GM18867 (cell line): ENCODE data around the gene SLC35F1.
"Not testable (repeated sequence)": the region's sequence is repeated elsewhere in the genome, so short reads cannot be mapped to it uniquely, and the experiment has no call there.

Source experiments
- ATAC-seq: cut with Tn5 transposase; IDR thresholded peaks from one replicate; pipeline ENCODE4 v1.9.1; 2021; ENCODE audit warnings: mild to moderate bottlenecking, moderate library complexity; ENCODE audit not compliant: unreplicated experiment

SLC35F1 gene

DNA sequence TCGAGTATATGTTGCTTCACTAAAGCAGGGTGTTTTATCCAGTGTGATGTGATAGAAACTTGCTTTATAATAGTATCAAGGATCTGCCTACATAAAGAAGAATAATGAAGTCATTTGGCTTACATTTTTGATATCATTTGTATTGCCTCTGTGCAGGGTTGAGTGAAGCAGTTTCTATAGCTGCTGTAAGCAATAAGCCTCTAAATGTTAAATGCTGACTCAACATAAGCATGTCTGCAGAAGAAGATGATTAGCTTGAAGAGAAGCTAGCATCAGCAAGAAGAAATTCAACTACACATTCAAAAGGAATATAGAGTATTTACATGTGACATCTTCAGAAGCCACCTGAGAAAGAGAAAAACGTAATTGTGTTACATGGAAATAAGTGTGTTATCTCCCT, 17.6 kb downstream of the SLC35F1 start:
- no peak for ATAC-seq

DNA sequence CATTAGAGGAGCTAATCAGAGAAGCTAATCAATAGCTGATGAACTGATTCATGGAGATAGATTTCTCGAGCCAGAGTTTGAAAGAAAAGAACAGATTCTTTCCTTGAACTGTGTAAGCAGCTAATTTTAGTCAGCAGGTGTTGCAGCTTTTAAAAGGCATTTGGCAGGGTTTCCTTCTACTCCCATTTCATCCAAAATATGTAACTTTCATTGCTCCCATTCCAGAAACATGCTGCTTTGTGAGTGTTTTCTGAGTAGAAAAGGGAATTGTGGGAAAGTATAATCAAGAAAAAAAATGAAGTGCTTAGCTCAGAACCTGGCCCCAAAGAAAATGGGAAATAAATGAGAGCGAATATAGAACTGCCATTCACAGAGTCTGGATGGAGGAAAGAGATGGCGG, 20.8 kb downstream of the SLC35F1 start:
- ATAC-seq = no peak

DNA sequence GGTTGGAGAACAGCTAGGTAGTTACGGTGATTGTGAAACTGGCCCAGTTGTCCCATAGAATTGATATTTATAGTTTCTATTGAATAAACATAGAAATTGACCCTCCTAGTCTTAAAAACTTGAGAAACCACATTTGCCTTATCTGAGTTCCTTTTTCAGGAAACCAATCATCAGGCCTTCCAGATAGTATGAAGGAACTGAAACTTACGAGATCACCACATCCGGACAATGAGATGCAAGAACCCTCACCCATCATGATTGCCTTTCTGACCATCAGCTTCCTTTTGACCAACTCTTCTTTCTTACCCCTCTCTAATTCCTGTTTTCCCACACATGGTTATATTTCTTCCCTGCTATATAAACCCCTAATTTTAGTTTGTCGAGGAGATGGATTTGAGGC, 21.8 kb downstream of the SLC35F1 start:
- ATAC-seq = no peak

DNA sequence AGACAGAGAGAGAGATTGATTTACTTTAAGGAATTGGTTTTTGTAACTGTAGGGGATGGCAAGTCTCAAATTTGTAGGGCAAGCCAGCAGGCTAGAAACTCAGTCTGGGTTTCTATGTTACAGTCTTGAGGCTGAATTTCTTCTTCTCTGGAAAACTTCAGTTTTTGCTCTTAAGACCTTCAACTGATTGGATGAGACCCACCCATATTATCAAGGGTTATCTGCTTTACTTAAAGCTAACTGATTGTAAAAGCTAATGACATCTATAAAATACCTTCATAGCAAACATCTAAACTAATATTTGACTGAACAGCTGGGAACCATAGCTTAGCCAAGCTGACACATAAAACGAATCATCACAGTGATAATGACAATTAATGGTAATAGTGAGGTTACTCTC, 22.4 kb downstream of the SLC35F1 start:
- ATAC-seq = no peak

DNA sequence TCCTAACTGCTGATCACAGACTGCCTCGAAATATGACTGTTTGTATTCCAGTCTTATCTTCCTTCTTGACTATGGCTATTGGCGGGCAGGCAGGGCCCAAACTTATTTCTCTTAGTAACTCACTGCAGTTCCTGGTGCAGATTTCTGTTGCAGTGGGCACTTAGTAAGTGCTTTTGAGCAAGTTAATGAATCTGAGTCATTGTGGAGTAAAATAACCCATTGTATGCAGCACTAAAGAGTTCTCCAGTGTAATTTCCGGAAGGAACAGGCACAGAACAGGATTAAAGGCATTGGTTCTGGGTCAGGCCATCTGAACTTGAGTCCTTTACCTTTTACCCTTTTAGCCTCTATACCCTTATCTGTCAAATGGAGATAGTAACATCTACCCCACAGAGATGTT, 23.6 kb downstream of the SLC35F1 start:
- no peak for ATAC-seq

DNA sequence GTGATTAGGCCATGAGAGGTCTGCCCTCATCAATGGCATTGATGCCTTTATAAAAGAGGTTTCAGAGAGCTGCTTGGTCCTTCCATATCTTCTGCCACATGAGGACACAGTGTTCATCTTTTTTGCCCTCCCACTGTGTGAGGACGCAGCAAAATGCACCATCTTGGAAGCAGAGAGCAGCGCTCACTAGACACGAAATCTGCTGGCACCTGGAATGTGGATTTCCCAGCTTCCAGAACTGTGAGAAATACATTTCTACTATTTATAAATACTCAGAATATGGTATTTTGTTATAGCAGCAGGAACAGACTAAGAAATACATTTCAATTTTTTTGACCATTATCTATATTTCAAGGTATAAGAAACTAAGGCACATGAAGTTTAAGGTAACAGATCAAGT, 24.9 kb downstream of the SLC35F1 start:
- no peak for ATAC-seq

DNA sequence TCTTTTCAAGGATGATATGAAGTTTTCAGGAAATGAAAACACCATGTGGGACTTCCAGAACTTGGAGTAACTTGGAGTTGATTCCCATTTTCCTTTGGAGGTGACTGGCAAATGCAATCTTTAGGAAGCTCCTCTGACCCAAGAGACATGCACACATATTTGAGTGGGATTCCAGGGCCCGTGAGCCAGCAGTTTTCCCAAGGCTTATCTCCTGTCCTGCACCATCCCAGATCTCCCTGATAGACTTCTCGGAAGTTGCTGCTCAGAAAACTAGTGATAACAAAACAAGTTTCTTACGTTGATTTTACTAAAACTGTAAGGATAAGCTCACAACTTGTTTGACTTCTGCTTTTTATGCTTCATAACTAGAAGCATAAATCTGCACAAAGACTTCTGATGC, 25.6 kb downstream of the SLC35F1 start:
- no peak for ATAC-seq

DNA sequence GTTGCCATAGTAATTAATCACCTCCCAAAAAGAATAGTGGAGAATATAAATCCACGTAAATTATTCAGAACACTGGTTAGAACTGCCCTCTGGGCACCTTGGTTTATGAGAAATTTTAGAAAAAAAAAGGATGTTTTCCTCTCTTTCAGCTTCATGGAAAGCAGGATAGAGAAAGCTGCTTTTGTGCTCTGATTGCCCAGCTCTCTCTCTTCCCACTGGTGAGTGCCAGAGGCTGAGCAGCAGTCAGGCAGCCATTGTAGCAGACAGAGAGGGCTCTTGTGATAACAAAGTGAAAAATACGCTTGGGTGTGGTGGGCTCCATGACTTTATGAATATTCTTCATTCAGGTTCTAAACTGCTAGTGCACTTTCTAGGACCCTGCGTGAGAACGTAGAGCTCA, 26.4 kb downstream of the SLC35F1 start:
- ATAC-seq = no peak

DNA sequence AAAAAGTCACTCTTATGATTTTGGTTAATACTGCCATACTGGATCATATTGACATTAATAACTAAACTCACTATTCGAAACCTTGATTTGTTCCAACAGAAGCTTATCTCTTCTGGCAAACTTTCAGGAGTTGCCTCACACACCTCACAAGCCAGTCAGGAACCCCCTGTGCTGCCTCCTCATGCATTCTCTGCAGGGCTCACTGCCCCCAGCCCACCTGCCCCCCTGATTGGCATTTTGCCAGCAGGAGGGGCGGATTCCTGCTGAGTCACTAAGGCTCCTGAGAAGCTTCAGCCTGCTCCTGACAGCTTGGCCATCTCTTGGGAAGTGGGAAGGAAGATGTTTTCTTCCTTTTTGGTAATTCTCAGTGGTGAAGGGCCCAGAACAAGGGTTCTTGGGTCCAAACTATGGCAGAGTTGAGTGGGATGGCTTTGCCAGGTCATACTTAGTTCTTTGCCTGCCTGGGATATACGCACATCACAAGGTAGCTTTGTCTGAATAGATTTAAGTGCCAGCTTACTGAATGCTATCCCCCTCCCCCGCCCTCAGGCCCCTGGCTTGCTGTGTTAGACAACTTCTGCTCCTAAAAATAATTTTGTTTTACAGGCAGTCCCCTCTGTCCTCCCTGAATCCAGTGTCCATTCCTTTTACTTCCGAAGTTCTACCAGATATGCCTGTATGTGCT, 31.4 kb downstream of the SLC35F1 start:
- no peak for ATAC-seq

DNA sequence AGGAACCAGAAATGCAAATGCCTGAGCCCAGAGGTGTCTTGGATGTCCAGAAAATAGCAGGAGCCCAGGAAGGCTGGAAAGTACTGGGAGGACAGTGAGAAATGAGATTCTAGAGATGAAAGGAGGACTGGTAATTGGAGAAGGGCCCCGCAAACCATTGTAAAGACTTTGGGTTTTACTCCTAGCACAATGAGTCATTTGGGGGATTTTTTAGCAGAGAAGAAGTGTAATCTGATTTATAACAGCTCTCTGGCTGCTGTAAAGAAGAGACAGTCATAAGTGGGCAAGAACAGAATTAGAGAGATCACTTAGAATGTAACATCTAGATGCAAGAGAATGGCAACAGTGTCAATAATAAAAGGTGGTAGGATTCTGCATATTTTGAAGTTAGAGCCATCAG, 40.2 kb downstream of the SLC35F1 start:
- ATAC-seq = no peak

DNA sequence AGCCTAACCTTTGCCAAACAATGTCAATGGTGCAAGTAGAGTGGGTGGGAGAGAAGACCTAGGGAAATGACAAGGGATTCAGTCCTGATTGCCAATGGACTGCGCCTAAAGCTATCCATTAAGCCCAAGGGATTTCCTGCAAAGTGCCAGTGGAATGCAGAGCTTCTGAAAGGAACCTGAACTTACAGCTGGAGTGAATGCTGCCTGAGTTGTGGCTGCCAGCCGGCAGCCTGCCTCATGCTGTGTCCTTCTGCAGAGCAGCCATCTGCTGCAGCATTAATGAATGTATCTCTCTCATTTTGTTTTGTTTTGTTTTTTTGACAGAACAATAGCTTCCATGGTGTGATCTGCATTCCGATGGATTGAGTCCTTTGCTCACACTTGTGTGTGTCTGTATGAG, 44.7 kb downstream of the SLC35F1 start:
- ATAC-seq = no peak

DNA sequence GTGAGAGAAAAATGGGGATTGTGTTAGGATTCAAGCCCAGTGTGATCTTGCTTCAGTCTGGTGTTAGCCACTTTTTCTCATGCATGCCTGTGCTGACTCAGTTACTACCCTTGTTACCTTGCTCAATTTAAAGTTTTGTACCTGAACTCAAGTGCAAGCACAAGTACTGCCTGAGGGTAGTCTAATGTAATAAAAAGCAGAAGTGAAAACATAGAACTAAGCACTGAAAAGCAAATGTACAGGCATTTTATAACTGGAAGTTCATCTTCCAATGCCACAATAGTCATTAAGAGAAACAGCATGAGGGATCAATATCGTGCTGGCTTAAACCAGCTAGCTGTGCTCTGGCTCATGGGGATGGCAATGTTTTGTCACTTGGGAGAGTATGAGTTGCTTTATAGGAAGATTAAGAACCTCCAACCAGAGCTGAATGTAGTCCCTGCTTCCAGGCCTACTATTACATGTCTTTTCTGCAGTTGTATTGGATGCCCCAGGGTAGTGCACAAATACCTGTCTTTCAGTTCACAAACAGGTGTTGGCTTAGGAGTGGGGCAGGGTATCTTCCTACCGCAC, 48.7 kb downstream of the SLC35F1 start:
- ATAC-seq = peak; percentile 75

DNA sequence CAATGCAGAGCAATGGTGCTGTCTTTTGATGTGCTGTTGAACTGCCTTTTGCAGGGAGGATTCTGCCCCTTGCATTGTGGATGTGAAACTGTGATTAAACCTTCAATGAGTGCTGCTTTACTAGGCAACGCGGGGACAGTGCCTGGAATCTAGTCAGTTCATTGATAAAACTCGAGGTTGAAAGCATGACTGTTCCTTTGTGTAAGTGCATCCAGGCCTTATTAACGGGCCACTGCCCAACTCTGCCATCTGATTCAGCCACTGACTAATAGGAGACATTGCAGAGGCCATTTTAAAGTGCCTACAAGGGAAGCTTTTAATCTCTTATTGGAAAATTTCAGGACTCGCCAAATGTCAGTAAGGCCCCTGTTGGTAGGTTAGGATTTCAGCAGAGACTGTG, 49.3 kb downstream of the SLC35F1 start:
- ATAC-seq = no peak

DNA sequence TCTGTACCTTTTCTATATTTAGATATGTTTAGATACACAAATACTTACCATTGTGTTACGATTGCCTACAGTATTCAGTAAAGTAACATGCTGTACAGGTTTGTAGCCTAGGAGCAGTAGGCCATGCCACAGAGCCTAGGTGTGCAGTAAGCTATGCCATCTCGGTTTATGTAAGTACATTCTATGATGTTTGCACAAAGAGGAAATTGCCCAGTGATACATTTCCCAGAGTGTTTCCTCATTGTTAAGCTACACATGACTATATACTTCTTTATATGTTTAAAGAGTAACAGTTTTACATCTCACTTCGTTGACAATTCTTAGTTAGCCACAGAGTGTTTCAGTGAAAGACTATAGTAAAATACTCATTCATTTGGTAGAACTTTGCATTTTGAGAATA, 51.5 kb downstream of the SLC35F1 start:
- ATAC-seq = no peak

DNA sequence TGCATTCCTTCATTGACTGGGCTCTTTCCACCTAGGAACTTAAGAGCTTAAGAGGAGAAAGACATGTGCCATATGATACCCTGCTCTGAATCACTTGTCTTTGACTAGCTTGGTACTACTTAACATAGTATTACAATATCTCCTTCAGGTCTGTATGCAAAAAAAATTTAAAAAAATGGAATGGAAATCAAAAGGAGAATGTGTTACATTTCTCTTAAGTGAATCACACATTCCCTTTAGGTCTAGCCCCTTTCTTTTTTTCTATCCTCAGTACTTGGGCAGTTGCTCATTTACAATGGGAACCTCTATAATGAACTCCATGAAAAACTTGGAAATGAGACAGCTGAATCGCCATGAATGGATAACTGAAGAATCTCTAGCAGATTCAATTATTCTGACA, 53.8 kb downstream of the SLC35F1 start:
- no peak for ATAC-seq

DNA sequence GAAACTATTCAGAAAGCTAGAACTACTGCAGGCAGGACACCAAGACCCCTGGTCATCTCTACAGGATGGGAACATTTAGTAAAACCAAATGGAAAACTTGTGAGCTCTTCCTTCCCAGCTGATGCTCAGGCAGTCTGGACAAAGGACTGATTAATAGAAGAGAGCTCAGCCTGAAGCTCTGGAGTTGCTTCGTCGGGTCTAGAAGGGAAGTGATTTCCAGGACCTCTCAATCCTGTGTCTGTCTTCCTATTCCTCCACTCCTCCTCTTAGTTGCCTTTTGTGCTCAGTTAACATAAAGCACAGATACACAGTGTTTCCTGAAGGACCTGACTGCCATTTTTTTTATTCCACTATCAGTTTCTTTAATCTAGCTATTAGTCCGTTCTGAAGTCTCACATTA, 54.2 kb downstream of the SLC35F1 start:
- ATAC-seq = no peak

DNA sequence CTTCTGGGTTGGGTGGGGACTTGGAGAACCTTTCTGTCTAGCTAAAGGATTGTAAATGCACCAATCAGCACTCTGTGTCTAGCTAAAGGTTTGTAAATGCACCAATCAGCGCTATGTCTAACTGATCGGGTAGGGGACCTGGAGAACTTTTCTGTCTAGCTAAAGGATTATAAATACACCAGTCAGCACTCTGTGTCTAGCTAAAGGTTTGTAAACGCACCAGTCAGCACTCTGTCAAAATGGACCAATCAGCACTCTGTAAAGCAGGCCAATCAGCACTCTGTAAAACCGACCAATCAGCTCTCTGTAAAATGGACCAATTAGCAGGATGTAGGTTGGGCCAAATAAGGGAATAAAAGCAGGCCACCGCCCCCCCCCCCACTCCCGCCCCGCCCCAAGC, 58.7 kb downstream of the SLC35F1 start:
- ATAC-seq = not testable (repeated sequence)

DNA sequence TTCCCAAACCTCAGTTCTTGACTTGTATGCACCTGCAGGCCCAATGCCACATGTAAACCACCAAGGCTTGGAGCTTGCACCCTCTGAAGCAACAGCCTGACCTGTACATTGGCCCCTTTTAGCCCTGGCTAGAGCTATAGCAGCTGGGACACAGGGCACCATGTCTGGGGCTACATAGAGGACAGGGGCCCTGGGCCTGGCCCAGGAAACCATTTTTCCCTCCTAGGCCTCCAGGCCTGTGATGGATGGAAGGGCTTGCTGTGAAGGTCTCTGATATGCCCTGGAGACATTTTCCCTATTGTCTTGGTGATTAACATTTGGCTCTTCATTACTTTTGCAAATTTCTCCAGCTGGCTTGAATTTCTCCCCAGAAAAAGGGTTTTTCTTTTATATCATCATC, 64.6 kb downstream of the SLC35F1 start:
- no peak for ATAC-seq

DNA sequence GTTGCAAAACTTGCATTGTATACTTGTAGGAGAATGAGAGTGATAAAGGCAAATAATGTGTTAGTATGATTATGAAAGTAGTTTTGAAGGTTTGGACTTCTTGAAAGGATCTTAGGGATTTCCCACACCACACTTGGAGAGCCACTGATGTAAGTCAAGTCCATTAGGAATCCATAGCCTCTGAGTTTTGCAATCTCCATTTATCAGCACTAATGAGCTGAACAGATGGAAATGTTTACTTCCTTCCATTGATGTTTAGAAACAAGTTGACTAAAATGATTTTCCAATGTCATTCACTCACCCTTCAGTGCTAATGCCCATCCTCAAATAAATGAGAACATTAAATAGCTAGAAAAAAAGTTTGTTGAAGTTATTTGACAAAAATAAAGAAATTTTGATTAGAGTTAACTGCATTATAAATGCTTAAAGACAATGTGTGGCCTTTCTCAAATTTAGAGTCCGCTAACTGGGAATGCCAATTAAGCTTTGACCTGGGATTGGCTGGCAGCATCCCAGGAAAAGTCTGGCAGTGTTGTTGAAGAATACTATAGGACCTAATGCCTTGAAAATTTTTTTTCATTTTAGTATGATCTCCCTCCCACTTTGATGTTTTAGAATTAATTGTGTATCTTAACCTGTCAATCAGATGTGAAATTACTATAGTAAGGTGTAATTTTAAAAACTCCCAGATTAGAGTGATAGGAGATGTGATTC, 68.0 kb downstream of the SLC35F1 start:
- no peak for ATAC-seq

DNA sequence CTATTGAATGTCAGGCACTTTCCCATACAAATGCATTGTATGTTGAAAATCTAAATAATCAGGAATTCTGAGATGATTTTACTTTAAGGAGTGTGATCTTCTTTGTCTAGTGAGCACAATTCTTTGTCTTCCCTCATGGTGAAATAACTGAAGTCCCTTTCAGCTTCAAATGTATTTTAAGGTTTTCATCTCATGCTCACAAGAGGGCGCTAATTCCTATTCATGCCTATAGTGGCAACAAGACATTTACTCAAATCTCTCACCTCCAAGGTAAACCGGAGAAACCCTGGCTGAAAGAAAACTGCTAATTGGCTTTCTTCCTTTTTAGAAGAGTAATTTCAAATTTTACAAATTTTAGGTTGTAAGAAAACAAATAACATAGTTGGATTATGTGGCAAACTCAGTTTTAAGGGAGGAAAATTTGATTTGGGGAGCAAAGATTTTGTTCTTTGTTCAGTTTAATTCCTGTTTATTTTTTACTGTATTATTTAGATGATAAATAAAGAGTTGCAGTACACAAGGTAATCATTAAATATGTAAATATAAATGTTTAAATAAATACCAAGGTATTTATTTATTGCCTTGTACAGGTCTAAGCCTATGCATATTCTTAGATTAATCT, 69.1 kb downstream of the SLC35F1 start:
- ATAC-seq = peak; percentile 62

DNA sequence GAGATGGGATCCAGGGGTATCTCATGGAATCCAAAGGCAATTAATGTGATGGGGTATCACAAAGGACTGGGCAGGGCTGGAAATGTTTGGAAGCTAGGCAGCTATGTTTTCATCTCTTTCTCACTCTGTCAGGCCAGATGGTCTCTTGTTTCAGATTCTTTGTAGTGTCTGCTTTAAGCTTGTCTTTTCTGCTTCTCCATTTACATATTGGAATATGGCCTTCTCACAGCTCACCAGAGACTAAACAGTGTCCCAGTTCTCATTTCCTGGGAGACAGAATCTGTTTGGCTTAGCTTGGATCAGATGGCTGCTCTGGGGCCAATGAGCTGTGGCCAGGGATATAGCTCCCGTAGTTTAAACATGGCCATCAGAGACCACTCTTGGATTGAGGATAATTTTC, 78.9 kb downstream of the SLC35F1 start:
- ATAC-seq = no peak

DNA sequence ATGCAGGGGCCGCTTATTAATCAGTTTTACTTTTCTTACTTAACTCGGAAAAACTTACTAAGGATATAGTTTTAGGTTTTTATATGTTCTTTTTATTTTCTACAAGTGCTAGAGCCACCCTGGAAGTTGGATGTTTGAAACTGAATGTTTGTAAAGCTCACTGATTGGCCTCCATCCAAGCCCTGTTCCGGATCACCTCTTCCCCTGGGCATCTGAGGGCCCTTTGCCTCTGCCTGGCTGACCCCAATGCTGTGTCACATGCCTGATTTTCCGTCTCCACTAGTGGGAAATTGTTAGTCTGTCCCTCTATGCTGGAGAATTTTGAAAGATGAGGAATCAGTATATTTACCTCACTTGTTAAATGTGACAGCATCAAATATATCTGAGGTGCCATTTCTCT, 79.3 kb downstream of the SLC35F1 start:
- ATAC-seq = no peak
